GM18951 (cell line): ENCODE measurements around the gene DHCR7.

Source experiments
- POLR2A ChIP-seq: IDR thresholded peaks from 4 replicates; pipeline ENCODE4 v1.6.1; 2011; ENCODE audit warnings: mild to moderate bottlenecking; ENCODE audit not compliant: insufficient read length, insufficient read depth; ENCODE audit errors: extremely low read depth
- in situ Hi-C: fragments of 300-500 bp; cut with MboI; formaldehyde crosslinking; loops from one replicate; pipeline ENCODE4 v1.12.0; 2022; ENCODE audit warnings: low sequenced_read_pairs, mixed read lengths, inconsistent platforms; ENCODE audit not compliant: unreplicated experiment

Gene DHCR7

DNA sequence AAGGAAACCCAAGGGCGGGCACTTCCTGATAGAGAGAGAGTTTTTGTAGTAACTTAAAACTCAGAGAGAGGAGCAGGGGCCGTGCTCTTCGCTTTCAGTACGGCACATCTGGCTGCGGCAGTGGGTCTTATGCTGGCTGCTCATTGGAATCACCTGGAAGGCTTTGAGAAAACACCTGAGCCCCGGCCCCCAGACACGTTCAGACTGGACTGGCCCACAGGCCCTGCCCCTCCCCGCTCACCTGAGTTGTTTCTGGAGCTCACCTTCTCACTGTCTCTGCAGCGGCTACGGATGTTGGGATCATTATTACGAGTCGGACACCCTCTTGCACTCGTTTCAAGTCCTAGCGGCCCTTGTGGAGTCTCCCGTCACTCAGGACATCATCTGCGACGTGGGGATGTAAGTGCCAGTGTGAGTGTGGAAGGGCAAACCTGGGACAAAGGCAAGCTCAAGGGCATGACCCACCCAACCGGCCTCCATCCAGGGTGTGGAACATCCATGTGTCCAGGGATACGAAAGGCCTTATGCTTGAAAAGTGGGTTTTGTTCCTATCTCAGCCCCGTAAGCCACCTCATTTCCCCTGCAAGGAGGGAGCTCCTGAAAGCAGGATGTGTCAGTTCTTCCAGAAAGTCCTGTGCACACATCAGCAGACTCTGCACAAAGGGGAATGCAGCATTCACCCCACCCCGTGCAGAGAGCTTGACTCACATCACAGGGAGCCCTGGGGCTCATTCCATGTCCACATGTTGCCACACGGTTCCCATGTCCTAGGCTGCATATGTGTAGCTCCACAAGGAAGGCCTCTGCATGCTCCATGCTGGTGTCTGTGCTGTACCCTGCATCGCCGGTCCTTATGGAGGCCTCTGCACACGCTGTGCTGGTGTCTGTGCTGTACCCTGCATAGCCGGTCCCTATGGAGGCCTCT is 10.2 kb upstream of the DHCR7 start:
- in situ Hi-C loops, result no loop called here
- no peak for TF ChIP-seq POLR2A

DNA sequence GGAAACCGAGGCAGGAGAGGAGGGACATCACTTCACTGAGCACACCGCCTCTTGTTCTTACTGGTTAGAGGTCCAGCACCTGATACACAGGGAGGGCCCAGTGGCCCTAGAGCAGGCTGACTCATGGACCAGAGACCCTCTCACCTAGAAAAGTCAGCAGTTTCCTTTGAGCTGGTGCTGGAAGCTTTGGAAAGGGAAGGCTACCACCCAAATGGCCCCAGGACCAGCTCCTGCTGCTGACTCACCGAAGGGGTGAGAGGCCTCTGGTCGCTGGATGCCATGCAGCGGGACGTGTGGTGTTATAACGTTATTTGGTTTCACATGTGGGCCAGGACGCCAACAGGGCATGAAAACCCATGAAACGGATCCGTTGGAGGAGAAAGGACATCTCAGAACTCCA is 8.6 kb upstream of the DHCR7 start:
- TF ChIP-seq POLR2A, result no peak
- in situ Hi-C loops, result no loop called here

DNA sequence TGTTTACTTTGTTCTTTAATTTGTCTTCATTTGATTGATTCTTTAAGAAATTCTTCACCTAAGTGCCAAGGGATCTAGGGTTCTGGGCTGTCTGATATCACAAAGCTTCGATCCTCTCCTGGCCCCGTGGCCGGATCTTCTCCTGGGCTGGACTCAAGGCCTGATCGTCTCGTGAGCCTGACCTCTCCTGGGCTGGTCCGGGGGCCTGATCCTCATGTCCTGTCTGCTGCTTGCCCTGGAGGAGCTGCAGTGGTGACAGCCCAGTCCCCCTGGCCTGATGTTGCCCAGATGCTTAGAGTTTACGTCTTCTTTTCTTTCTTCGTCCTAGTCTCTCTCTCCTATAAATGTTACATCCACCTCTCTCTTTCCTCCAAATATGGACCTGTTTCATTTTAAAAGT is 8.1 kb upstream of the DHCR7 start:
- no peak for TF ChIP-seq POLR2A
- in situ Hi-C loops, result no loop called here

DNA sequence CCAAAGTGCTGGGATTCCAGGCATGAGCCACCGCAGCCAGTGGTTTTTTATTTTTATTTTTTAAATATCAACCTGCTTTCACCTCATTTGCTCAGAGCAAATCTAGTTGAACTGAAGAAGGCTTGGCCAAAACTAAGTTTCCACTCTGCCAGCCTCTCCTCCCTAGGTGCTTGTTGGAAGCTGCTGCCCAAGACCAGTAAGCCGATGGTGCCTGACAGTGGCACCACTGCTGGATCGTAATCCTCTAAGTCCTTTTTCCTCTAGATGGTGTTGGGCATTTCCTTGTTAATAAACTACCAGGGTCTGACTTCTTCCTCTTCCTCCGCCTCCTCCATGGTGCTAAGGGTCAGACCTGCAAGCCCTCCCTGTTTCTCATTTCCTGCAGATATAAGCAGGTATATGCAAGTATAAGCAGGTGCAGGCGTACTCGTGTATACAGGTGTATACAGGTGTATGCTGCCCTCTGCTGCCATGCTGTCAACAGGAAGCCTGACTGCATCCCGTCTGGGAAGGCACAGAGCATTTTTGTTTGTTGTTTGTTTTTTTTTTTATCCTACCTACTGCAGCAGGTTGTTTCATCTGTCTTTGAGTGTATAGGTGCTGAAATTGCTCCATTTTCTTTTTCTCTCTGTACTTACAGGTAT is 6.4 kb upstream of the DHCR7 start:
- no peak for TF ChIP-seq POLR2A
- in situ Hi-C loops, result no loop called here

DNA sequence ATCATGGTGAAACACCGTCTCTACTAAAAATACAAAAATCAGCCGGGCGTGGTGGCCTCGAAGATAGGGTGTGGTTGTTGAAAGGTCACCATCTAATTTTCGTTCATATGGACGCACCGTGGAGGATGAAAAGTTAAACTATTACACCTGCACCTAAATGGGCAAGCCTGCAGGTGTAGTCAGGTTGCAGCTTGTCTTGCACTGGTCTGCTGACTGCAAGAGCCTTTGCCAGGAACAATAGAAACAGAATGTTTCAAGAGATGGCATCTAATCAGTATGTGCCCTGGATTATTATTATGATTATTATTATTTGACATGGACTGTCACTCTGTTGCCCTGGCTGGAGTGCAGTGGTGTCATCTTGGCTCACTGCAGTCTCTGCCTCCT is 5.7 kb upstream of the DHCR7 start:
- TF ChIP-seq POLR2A, result no peak
- in situ Hi-C loops, result no loop called here

DNA sequence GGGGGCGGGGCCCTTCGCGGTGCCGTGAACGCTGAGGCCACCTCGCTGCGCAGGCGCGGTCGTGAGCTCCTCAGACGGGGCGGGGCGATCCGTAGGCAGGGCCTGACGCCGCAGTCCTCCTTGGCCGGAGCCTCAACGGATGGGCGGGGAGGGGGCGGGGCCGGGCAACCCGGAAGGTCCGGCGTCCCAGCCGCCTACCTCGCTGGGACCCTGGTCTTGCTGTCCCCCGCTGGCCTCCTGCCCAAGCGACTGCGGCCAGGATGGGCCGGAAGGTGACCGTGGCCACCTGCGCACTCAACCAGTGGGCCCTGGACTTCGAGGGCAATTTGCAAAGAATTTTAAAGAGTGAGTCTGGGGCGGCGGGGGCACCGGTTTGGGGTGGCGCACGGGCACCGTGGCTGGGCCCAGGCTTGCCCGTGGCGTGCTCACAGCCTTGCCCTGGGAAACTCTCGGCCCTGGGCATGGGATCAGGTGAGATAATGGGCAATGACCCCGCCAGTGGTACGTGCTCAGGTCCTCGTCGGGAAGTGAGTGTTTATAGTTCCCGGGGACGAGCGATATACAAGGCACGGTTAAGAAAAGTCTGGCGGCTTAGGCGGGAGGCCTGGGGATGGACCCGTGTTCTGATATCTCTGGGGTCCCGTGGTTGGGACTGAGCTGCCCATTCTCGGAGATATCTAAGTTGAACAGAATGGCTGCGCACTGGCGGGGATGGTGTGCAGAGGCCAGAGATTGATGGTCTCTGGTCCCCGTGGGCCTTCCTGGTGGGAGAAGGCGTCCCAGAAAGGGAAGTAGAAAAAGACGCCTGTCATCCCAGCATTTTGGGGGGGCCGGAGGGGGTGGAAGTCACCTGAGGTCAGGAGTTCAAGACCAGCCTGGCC is 5.1 kb upstream of the DHCR7 start, which contains the start of gene NADSYN1:
Gene NADSYN1 (plus strand): TSS at position 167 of the 881 bp plus-strand sequence. CDS start 94 bp downstream, at position 261.
- TF ChIP-seq POLR2A, result peak; percentile 87
- in situ Hi-C loops, result no loop called here

DNA sequence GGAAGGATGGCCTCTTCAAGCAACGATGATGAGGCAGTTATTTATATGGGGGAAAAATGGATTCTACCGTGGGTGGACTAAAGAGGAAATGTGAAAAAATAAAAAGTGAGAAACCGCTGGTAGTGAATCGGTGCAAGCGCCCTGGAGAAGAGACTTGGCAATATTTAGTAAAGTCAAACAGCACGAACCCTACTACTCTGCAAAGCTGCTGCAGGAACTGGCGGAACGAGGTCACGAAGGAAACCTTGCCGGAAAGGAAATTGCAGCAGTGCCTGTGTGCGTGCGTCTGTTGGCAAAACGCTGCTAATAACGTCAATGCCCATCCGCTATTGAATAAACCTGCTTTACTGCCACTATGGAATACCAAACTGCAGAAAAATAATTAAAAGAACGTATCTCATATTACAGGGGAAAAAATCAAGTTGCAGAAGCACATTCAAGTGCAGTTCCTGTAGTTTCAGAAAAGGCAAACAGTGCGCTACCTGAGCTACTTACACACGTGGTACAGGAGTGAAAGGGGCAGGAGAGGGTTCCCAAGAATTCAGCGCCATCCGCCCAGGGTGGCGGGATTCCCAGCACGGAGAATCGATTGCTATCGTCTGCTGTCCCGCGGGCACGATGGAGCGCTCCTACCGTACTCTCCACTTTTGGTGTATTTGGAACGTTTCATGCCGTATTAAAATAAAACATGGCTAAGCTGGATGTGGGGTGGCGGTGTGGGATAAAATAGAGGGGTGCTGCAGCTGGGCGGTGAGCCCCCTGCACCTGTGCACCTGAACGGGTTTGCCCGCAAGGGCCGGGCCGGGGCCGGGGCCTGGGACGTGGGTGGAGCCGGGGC is 4.2 kb upstream of the DHCR7 start:
- in situ Hi-C loops, result no loop called here
- no peak for TF ChIP-seq POLR2A

DNA sequence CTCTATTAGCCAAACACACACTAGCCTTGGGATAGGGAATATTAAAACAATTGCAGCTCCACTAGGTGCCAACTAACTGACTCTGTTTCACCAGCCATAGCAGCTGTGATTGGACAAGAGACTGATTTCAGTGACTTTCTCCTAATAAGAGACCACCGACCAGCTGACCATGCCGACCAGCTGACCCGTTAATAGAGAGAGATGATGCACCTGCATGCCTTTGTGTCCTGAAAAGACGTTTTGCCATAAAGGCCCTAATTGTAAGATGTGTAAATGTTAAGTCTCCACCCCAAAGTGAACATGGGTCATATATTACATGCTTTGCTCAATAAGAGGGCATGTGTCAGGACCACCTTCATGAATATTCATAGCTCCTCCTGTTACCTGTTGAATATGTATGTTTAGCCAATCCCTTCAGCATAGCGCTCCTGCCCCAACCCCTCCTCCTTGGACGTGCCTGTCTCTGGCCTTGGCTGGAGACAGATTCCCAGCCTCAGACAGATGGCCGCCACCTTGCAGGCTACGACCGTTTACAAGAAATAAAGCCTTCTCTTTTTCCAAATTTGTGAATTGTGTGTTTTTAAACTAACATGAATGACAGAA is 3.5 kb upstream of the DHCR7 start:
- in situ Hi-C loops, result no loop called here
- no peak for TF ChIP-seq POLR2A

DNA sequence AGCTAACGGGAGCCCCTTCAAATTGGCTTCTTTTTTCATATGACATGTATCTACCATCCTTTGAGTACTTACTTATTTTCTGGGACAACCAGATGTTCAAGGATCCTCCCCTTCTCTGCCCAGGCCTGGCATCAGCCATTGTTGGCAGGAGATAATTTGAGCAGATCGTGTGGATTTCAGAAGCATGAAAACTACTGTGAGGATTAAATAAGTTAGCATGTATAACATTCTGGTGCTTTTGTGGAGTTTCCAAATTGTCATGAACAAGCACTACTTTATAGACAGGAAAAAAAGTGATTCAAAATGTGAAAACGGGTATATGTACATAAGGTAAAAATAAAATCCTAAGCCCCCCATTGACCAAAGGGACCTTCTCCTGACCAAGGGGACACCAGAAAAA is 2.7 kb upstream of the DHCR7 start:
- no peak for TF ChIP-seq POLR2A
- in situ Hi-C loops, result no loop called here

DNA sequence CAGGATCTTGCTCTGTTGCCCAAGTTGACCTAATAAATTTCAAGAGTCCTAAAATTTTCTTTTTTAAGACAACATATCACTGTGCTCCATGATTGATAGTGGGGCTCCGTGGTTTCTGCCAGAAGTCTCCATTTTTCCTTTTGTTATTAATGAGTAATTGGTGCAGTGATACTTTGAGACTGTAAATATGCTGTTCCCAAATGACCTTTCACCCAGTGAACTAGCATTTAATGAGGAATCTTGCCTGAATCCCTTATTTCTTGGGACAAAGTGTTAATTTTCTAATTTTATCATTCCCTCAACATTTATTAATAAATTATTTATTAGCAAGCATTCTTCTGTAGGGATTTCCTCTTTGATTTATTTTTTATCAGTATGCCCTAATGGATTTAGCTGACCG is 2.3 kb upstream of the DHCR7 start:
- in situ Hi-C loops, result no loop called here
- TF ChIP-seq POLR2A, result no peak

DNA sequence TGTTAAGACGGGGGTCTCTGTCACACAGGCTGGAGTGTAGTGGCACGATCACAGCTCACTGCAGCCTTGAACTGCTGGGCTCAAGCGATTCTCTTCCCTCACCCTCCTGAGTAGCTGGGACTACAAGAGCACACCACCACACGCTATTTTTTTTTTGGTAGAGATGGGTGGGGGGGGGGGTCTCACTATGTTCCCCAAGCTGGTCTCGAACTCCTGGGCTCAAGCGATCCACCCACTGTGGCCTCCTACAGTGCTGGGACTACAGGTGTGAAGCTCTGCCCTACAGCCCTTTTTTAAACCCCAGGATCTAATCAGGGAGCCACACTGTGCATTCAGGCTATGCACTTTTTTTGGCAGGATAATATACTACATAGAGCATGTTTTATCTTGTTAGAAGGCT is 1.4 kb upstream of the DHCR7 start:
- no peak for TF ChIP-seq POLR2A
- in situ Hi-C loops, result no loop called here

DNA sequence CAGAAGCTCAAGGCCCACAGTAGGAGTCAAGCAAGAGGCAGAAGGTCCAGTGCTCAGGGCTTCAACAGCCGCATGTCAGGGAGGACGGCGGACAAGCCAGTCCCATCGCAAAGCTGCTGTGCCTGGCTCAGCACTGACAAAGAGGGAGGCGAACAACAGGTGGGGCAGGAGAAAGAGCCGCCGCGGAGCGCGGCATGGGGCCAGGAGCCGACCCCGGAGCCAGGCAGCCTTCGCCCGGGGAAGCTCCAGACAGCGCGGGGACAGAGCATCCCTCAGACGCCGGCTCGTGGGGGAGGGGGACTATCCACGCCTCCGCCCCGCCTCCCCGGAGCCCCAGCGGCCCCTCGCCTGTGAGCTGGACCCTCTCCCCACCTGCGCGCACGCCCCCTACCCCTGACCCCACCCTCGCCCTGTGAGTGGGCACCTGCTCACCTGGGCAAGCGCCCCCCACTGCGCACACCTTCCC is 369 bp downstream of the DHCR7 start:
- no peak for TF ChIP-seq POLR2A
- in situ Hi-C loops, result no loop called here
